ENCODE results near the gene BCAN.

BCAN gene

DNA sequence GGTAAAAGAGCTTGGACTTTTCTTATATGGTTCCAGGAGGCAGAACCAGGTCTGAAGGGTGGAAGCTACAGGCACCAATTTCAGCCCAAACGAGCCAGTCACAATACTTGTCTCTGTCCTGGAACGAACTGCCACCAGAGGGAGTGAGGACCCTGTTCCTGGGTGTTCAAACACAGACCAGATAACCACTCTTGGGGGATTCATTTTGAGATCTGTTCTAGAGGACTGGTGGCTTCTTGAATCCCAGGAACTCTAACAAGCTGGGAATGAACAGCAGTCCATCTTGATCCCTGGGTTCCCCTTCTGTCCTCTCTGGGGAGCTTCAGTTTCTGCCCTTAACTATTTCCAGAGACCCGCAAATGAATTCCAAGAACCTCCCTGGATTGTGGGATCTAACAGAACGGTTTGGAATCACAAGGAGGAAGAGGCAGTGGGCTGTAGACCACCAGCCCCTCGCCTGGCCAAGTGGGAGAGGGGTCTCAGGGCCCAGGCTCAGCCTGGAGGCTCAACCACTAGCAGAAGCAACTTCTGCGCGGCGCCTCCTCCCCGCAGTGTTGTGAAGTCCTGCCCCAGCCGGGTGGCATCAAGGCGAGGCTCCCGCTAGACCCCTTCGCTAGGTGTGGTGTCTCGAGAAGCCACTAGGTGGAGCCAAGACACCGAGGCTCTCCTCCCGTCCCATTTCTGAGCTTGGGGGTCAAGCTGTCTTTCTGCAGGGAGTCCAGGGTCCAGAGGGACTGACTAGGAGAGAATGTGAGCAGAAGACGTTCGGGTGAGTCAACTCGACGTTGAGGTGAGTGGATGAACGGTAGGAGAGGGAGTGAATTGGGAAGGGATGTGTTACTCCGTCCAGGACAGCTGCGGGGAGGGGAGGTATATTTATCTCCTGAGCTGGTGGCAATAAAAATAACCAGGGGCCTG lies 47.4 kb downstream of the BCAN start:
- DNase-seq: peak; percentile 91
- in situ Hi-C loops (cut with HindIII; ENCODE audit: low pct_ligation_motif_present, low pct_unique_long_range_greater_than_20kb, low sequenced_read_pairs): no loop called here

DNA sequence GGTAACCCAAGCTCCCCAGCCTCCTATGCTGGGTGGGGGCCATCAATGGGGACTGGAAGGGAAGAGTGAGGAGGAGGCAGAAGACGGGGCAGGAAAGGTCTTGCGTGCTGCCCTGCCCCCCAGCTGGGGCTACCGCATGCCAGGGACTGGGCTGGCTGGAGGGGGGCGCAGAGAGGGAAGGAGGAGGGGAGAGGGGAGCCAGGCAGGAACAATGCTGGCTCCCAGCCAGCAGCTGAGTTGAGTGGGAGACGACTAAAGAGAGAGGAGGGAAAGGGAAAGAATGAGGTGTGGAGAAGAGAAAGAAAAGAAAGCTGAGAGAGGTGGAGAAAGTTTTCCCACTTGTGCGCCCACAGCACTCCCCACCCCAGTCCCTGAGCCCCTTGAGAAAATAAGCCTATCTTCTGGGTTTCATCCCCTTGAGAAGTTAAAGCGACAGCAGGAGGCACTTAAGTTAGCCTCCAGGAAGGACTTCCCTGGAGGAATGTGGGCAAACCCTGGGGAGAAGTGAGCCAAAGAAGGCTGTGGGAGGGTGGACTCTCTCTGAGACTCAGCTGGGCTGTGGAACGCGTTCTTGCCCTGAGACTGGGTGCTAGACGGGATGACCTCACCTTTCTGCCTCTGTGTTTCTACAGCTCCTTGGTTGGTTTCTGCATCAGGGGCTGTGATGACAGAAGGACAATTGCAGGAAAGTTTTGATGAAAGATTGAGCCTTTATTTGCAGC lies 48.2 kb downstream of the BCAN start:
- in situ Hi-C loops (cut with HindIII; ENCODE audit: low pct_ligation_motif_present, low pct_unique_long_range_greater_than_20kb, low sequenced_read_pairs): no loop called here
- no peak for DNase-seq

DNA sequence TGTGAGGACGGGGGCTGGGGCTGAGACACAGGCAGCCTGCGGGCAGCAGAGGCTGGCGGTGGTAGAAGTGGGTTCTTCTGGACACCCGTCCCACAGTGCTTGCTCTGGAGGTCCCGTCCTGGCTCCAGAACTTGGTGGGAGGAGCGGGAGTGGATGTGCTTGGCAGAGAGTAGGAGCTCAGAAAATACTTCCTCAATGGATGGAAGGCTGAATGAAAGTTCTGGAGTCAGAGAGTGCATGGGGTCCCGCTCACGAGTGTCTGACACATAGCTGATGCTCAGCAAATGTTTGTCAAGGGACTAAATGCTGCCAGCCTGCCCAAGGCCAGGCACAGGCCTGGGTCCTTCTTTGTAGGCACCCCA lies 48.7 kb downstream of the BCAN start:
- in situ Hi-C loops (cut with HindIII; ENCODE audit: low pct_ligation_motif_present, low pct_unique_long_range_greater_than_20kb, low sequenced_read_pairs): no loop called here
- DNase-seq: no peak

DNA sequence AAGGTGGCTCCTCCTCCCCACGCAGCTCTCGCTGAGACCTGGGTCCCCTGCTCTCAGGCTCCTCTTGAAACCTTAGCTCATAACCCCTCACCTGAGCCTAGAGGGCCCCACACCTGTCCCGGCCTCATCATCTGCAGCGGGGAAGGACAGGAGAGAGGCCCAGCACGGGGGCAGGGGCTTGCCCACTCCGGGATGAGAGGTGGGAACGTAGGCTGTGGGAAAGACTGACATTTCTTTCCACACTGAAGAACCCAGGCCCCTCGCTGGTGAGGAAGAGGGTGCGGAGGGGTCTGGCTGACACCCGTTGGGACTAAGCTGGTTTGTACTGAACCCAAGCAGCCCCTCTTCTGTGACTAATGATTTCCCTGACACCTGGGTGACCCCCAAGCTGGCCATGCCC lies 49.3 kb downstream of the BCAN start:
- in situ Hi-C loops (cut with HindIII; ENCODE audit: low pct_ligation_motif_present, low pct_unique_long_range_greater_than_20kb, low sequenced_read_pairs): no loop called here
- DNase-seq: no peak

DNA sequence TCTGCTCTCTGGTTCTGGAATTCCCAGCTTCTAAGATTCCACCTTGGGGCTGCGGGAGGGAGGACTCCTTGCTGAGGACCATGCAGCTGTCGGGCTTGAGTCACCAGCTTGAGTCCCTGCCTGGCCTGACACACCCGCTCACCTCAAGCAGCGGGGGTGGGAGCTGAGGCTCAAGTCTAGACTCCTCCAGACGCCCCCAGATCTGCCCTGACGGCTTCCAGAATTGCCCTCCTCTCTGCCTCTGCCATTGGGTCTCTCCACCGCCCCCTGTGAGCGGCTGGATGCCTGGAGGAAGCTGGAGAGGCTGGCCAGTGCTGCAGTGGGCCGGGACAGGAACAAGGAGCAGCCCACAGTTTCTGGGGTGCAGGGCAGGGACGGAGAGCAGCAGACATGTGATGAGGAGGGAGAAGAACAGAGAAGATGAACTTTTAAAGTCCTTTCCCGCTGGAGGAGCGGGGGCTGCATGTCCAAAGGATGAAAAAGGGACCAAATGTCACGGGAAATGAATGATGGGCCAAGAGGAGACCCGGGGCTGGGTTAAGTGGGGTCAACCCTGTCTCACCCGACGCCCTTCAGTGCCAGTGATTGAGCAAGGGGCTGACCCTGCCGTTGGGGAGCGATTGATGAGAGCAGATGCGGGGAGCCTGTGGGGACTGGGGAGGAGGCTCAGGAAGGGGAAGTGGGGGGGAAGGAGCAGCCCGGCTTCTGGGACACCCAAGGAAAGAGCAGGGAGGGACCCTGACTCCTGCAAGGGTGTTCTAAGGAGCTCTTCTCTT lies 49.9 kb downstream of the BCAN start:
- peak; percentile 37 for DNase-seq
- in situ Hi-C loops (cut with HindIII; ENCODE audit: low pct_ligation_motif_present, low pct_unique_long_range_greater_than_20kb, low sequenced_read_pairs): no loop called here

DNA sequence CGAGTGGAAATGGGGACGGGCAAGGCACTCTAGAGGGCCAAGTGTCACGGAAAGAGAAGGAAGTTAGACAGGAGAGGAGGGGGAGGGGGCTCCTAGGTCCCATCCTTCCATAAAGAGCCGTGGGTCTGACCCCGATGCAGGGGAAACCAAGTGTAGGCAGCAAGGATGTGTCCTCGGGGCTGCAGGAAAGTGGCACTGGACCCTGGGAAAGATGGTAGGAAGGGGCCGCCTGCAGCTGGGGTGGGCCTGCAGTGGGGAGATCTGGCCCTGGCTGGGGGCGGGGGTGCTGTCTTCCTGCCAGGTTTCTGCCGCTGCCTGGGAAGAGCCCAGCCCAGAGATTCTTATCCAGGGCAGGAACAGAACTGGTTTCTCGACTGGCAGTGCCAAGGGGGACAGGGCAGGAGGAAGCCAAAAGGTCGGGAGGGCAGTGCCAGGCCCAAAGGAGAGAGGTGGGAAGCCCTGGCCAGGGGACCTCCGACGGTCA lies 50.6 kb downstream of the BCAN start:
- no peak for DNase-seq
- in situ Hi-C loops (cut with HindIII; ENCODE audit: low pct_ligation_motif_present, low pct_unique_long_range_greater_than_20kb, low sequenced_read_pairs): no loop called here

DNA sequence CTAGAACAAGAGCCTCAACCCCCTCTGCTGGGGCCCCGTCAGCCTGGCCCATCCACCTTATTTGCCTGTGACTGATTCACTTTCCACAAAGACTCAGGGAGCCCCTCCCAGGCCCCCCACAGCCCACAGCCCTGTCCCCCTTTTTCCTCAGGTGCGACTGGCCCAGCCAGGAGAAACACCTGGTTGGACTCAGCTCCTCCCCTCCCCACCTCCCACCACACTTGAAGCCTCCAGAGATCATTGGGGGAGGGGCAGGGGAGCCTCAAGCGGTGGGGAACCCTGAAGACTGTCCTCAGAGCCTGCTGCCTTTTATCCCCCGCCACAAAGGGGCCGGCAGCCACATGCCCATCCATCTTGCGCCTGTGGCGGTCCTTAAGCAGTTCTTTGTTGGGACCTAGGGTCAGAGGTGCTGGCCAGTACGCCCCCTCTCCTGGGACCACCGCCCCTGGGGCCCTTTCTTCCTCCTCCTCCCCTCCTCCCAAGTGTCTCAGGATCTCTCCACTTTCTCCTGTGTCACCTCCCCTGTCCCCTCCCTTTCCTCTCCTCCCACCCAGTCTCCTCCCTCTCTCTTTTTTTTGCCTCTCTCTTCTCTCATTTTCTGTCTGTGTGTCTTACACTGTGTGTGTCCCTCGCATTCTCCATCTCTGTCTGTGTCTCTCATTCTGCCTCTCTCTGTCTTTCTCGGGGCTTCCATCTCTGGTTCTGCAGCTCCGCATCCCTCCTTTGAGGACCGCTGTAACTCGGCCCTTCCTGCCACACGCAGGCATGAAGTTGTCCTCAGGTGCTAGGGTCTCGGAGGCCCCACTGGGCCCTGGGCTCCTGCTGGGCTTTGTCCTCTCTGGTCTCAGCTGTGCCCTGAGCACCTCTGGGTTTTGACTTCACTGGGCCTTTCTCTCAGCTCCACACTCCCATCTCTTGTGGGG lies 51.3 kb downstream of the BCAN start:
- no peak for DNase-seq

DNA sequence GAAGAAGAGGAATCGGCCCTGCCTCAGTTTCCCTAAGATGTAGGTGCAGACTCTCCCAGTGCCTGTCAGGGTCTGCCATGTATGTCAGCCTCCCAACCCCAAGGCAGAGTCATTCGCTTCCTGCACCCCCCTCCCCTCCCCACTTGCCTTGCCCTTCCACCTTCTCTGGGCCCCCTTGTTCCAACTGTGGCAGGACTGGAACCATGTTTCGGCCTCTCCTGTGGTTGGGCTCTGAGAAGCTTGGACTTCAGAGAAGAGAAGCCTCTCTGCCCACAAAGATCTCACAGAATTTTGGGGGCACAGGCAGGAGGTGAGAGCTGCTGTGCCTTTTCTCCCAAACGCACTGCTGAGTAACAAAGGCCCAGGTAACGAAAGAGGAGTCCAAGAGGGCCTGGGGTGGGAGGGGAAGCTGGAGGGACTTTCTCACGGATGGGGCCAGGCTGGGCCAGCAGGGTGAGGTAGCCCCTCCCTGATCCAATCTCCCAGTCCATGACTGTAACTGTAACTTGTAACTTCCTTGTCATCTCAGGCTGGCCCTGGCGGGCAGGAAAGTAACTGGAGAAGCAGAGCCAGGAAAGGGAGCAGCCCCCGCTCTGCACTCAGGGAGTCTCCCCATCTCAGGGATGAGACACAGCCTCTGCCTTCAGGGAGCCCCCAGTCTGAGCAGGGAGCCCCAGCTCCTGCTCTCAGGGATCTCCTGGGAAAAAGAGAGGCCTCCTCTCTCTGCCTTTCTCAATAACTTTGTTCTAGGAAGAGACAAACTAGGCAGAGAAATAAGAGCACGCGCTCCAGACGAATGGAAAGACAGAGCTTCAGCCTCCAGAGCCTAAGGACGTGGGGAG lies 52.2 kb downstream of the BCAN start:
- no peak for DNase-seq
- in situ Hi-C loops (cut with HindIII; ENCODE audit: low pct_ligation_motif_present, low pct_unique_long_range_greater_than_20kb, low sequenced_read_pairs): no loop called here

More for the DNA sequence above, 51.3 kb downstream of the BCAN start:
- in situ Hi-C loops (cut with HindIII; ENCODE audit: low pct_ligation_motif_present, low pct_unique_long_range_greater_than_20kb, low sequenced_read_pairs): no loop called here

DNA sequence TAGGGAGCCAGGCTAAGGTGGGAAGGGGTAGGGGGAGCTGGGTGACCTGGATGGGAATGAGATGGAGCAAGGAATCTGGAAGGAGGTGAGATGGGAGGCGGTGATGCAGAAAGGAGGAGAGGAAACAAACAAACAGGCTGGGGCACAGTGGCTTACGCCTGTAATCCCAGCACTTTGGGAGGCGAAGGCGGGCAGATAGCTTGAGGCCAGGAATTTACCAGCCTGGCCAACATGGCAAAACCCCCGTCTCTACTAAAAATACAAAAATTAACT lies 52.7 kb downstream of the BCAN start:
- no peak for DNase-seq
- in situ Hi-C loops (cut with HindIII; ENCODE audit: low pct_ligation_motif_present, low pct_unique_long_range_greater_than_20kb, low sequenced_read_pairs): no loop called here

DNA sequence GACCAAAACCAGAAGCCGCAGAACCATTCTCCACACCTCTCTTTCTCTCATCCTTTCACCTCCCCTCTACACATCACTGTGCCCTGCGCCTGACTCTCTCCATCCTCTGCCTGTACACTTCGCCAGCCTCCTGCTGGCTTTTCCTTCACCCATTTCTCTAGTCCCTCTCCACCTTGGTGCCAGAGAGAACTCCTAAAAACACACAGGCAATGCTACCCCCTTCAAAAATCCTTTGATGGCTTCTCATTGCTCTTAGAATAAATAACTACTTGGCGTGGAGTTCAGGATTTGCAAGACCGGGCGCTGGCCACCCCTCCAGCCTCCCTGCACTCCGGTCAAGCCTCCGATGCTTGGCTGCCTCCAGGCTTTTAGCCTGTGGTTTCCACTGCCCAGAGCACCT lies 54.8 kb downstream of the BCAN start:
- in situ Hi-C loops (cut with HindIII; ENCODE audit: low pct_ligation_motif_present, low pct_unique_long_range_greater_than_20kb, low sequenced_read_pairs): no loop called here
- no peak for DNase-seq

DNA sequence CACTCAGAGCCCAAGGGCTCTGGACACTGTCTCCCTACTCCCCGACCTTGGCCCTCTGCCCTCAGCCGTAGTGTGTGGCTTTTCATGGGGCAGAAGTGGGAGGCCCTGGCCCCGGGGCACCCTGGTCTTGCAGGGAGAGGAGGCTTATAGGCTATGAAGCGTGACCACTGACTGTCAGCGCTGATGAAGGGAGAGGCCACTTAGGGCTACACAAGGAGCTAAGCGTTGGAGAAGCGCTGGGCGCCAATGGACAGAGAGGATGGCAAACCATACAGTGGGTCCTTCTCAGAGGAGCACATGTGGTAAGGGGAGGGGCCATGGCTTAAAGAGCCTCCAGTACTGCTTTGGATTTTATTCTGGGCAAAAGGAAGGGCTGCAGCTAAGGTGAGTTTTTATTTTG lies 55.6 kb downstream of the BCAN start:
- in situ Hi-C loops (cut with HindIII; ENCODE audit: low pct_ligation_motif_present, low pct_unique_long_range_greater_than_20kb, low sequenced_read_pairs): no loop called here
- no peak for DNase-seq

DNA sequence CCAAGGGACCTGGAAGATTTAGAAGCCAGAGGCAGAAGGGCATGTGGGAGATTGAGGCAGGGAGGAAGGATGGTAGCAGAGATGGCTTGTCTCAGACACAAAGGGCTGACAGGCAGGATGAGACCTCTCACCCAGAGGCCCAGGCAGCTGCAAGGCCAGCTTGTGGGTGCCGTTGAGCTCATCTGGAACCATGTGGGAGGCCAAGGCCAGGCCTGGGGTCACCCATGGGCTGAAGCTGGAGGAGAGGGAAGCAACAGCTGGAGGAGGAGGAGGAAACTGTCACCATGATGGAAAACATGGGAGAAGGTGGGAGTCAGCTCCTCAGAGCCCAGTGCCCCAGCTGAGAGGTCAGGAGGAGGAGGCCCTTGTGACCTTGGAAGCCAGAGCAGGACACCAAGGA lies 57.1 kb downstream of the BCAN start:
- in situ Hi-C loops (cut with HindIII; ENCODE audit: low pct_ligation_motif_present, low pct_unique_long_range_greater_than_20kb, low sequenced_read_pairs): no loop called here
- DNase-seq: no peak

DNA sequence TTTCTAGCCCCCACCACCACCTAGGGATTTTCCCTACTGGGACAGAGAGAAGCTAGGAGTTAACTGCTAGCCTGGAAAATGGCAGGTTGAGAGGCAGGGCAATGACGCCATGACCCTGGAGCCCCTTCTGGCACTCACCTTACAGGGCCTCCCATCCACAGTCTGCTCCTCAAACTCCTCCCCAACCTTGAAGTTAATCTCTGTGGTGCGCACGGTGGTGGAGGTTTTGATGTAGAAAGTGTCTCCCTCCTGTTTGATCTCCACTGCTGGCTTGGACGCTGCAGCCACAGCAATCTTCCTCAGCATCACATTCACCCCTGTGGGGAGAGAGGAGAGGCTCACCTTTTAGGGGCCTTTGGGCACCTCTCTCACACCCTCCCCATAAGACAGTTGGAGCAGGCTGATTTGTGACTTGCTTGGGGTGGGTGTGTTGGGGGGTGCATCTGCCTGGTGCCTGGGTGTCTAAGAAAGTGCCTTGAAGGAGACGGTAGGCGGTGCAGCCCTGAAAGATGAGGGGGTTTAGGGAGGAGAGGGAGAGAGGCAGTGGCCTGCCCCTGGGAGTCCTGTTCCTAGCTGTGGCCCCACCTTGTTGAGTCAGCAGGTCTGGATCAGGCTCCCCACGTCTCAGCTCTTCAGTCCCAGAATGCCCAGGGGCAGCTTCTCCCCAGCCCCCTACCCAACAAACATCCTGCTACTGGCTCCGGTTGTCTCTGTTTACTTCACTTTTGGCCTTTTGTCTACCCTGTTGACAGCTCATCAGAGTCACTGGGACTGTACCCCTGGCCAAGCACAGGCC lies 59.0 kb downstream of the BCAN start:
- in situ Hi-C loops (cut with HindIII; ENCODE audit: low pct_ligation_motif_present, low pct_unique_long_range_greater_than_20kb, low sequenced_read_pairs): no loop called here
- DNase-seq: no peak

DNA sequence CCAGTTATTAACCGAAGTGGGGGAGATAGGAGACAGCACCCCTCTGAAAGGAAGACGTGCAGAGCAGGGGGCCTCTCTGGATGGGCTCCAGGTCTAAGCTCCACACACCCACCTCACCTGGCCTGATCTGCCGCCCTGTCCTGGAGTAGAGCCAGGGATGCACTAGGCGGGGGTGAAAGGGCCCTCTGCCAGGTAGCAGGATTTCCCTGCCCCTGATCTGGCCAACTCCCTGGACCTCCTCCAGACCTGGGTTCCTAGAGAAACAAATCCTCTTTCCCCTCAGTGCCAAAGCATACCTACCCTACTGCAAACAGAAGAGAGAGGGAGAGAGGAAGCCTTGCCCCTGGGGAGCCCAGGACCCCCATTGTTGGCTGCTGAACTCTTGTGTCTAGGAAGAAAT lies 61.4 kb downstream of the BCAN start:
- in situ Hi-C loops (cut with HindIII; ENCODE audit: low pct_ligation_motif_present, low pct_unique_long_range_greater_than_20kb, low sequenced_read_pairs): no loop called here
- no peak for DNase-seq

DNA sequence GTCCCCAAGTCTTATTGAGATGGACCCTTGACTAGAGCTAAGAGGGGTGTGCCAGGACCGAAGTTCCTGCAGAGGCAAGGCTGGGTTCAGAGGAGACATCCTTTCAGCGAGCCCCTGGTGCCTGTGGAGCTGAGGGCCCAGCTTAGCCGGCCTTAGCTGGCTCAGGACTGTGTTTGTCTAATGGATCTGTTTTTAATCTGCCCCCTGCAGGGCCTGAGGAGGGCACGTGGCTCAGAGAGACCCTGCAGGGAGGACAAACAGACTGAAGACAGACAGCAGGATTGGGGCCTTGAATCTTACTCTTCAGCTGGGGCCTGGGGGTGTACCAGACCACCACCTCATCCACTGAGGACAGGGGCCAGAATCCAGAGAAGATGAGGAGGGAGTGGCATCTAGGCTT lies 61.8 kb downstream of the BCAN start:
- in situ Hi-C loops (cut with HindIII; ENCODE audit: low pct_ligation_motif_present, low pct_unique_long_range_greater_than_20kb, low sequenced_read_pairs): no loop called here
- DNase-seq: no peak

DNA sequence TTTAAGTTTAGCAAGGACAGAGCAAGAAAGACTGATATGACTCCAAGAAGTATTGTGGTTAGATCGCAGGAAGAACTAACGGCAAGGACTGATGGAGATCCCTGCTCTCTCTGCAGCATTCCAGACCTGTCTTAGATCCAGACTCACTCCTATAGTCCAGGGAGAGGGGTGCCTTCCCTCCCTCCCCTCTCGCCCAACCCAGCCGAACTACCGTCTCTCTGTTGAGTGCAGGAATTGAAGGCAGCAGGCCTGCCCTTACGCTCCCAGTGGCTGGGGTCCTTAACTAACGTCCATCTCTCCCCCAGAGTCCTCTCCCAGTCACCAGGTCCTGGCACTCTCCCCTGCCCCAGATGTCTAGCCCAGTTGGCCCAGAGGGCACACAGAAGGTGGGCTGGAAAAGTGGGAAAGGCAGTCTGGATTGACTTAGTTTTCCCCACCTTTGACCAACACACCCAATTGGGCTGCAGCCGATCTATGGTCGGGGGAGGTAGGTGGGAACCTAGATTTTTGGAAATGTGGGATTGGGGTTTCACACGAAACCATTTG lies 62.3 kb downstream of the BCAN start:
- DNase-seq: no peak
- in situ Hi-C loops (cut with HindIII; ENCODE audit: low pct_ligation_motif_present, low pct_unique_long_range_greater_than_20kb, low sequenced_read_pairs): no loop called here

DNA sequence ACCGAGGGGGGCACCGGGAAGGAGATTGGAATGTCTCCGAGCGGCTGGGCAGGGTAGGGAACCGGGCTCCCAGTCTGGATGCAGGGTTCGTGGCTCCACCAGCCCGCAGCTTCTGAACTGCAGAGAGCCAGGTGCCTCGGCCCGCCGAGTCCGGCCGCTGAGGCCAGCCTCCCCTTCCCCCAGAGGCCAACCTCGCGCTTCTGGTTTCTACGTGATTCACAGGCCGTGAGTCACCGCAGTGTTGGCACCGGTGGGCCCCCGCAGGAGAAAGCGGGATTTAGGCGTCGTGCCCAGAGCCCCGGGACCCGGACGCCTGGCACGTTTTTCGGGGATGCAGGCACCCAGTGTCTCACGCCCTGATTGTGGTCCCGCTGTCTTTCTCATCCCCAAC lies 63.0 kb downstream of the BCAN start:
- in situ Hi-C loops (cut with HindIII; ENCODE audit: low pct_ligation_motif_present, low pct_unique_long_range_greater_than_20kb, low sequenced_read_pairs): no loop called here
- DNase-seq: peak; percentile 83

Data from ACHN (cell line).